HepG2 (cell line): ENCODE results near the gene NELL1. TPM values are rescaled to one million over a fixed set of nuclear protein-coding genes. Genes with fewer than 3 reads are reported as not detected.
A peak's percentile ranks its signal among the peaks of the same experiment; 100 is the strongest.

Experiments
- ATAC-seq: fragments of 200-7000 bp; cut with Tn5 transposase; 3 replicates; pipeline ENCODE4 v1.9.1; 2020; ENCODE audit warnings: mild to moderate bottlenecking, moderate library complexity
- BruUV-seq: library from RNA; stranded (reverse); fragments of 400-500 nt; replicated peaks from 2 replicates; lab custom pipeline; 2021; lab: Mats Ljungman, UMichigan
- CTCF ChIA-PET: fragments of 300-600 bp; formaldehyde crosslinking; extraction: SDS; loops from one replicate; lab custom pipeline; 2021; ENCODE audit warnings: low total read pairs, inconsistent platforms, low intra/inter-chr PET ratio; lab: Yijun Ruan, JAX
- POLR2A ChIA-PET: fragments of 350-600 bp; sonication (Branson Sonifier 250); formaldehyde crosslinking; loops from one replicate; lab custom pipeline; 2020; ENCODE audit warnings: antibody characterized with exemption, inconsistent platforms; lab: Yijun Ruan, JAX
- DNase-seq: peaks from one replicate; pipeline ENCODE4 v3.0.0-alpha.2; 2015; ENCODE audit warnings: low spot score
- FAIRE-seq: peaks from 3 replicates; lab custom pipeline; 2011; peaks lifted over from hg19 to GRCh38; lab: Jason Lieb, UNC
- H2AFZ ChIP-seq: one replicate; pipeline ENCODE4 v1.6.1; 2011; ENCODE audit warnings: low read length, inconsistent platforms
- H3K27ac ChIP-seq: fragments of 300-600 bp; 3 replicates; pipeline ENCODE4 v1.8.0; 2011; ENCODE audit warnings: mixed run types, mild to moderate bottlenecking, mixed read lengths, low read length, inconsistent platforms; ENCODE audit not compliant: insufficient read depth; ENCODE audit errors: extremely low read length
- H3K27me3 ChIP-seq, 2 experiments: fragments of 200-600 bp in 1 of 2; 2 replicates in 1 of 2; 3 replicates in 1 of 2; pipeline versions ENCODE4 v1.6.0 to v1.8.0; 2011; ENCODE audit warnings: low read length in 2 of 2, mild to moderate bottlenecking in 2 of 2, moderate library complexity in 2 of 2, inconsistent platforms in 1 of 2; ENCODE audit not compliant: insufficient read depth in 2 of 2, control insufficient read depth in 1 of 2
- H3K36me3 ChIP-seq, 2 experiments: fragments of 200-600 bp in 1 of 2; replicated peaks in 1 of 2; 2 replicates in 1 of 2; 3 replicates in 1 of 2; pipeline versions ENCODE4 v1.5.1 to v1.8.0; 2011; ENCODE audit warnings: low read length in 2 of 2, inconsistent platforms in 1 of 2; ENCODE audit not compliant: insufficient read depth in 2 of 2, control insufficient read depth in 1 of 2
- H3K4me1 ChIP-seq: 2 replicates; pipeline ENCODE4 v1.5.1; 2012; ENCODE audit warnings: low read length, inconsistent platforms; ENCODE audit not compliant: insufficient read depth
- H3K4me2 ChIP-seq: 2 replicates; pipeline ENCODE4 v1.6.0; 2011; ENCODE audit warnings: low read depth, low read length, inconsistent platforms
- H3K4me3 ChIP-seq, 3 experiments: fragments of 200-600 bp in 1 of 3; sonication (generic), shearing (Covaris generic) in 1 of 3; replicated peaks in 1 of 3; 2 replicates each; pipeline ENCODE4 v1.5.1; 2011 to 2016; ENCODE audit warnings: low read length in 3 of 3, inconsistent platforms in 2 of 3, low read depth in 2 of 3, mild to moderate bottlenecking in 2 of 3, control low read depth in 1 of 3, mixed read lengths in 1 of 3; ENCODE audit not compliant: insufficient read depth in 1 of 3
- H3K79me2 ChIP-seq: one replicate; pipeline ENCODE4 v1.6.1; 2011; ENCODE audit warnings: low read length, inconsistent platforms; ENCODE audit not compliant: insufficient read depth
- H3K9ac ChIP-seq: 2 replicates; pipeline ENCODE4 v1.6.0; 2011; ENCODE audit warnings: mild to moderate bottlenecking, low read depth, low read length, inconsistent platforms; ENCODE audit not compliant: insufficient read depth
- H3K9me3 ChIP-seq: 2 replicates; pipeline ENCODE4 v1.5.1; 2012; ENCODE audit warnings: mild to moderate bottlenecking, low read length
- H4K20me1 ChIP-seq: 2 replicates; pipeline ENCODE4 v1.6.0; 2011; ENCODE audit warnings: inconsistent platforms, mild to moderate bottlenecking, low read length, moderate library complexity; ENCODE audit not compliant: insufficient read depth
- KDM2A ChIP-seq: sonication (generic); formaldehyde crosslinking; IDR thresholded peaks from 2 replicates; pipeline ENCODE4 v1.4.0; 2020; ENCODE audit warnings: low read depth, missing genetic modification reagents, borderline replicate concordance
- KLF15 ChIP-seq: sonication (generic); formaldehyde crosslinking; IDR thresholded peaks from 2 replicates; pipeline ENCODE4 v1.8.1; 2023; ENCODE audit warnings: borderline replicate concordance, mild to moderate bottlenecking, inconsistent platforms, missing genetic modification reagents, mixed read lengths
- MTERF4 ChIP-seq: sonication (generic); formaldehyde crosslinking; IDR thresholded peaks from 2 replicates; pipeline ENCODE4 v1.8.0; 2023; ENCODE audit warnings: mild to moderate bottlenecking, missing genetic modification reagents
- NFE2L2 ChIP-seq: fragments of 150-350 bp; IDR thresholded peaks from 2 replicates; pipeline ENCODE4 v1.6.1; 2014; ENCODE audit warnings: low read length
- NR2F6 ChIP-seq, 2 experiments: IDR thresholded peaks; 2 replicates each; pipeline ENCODE4 v1.6.1; 2016; ENCODE audit warnings: antibody characterized with exemption in 1 of 2, mild to moderate bottlenecking in 1 of 2
- NRL ChIP-seq: sonication (generic); formaldehyde crosslinking; IDR thresholded peaks from 2 replicates; pipeline ENCODE4 v1.5.0; 2020; ENCODE audit warnings: missing genetic modification reagents, mild to moderate bottlenecking, moderate library complexity, borderline replicate concordance
- ONECUT2 ChIP-seq: sonication (generic); formaldehyde crosslinking; IDR thresholded peaks from 2 replicates; pipeline ENCODE4 v1.4.0; 2020; ENCODE audit warnings: missing genetic modification reagents
- ZNF24 ChIP-seq: fragments of 450-650 bp; IDR thresholded peaks from 2 replicates; pipeline ENCODE4 v1.6.1; 2017; ENCODE audit warnings: antibody characterized with exemption, mild to moderate bottlenecking
- ZNF280B ChIP-seq: sonication (generic); formaldehyde crosslinking; IDR thresholded peaks from 2 replicates; pipeline ENCODE4 v1.5.0; 2020; ENCODE audit warnings: missing genetic modification reagents, mild to moderate bottlenecking, borderline replicate concordance
- ZNF280D ChIP-seq: sonication (generic); formaldehyde crosslinking; IDR thresholded peaks from 2 replicates; pipeline ENCODE4 v1.5.1; 2020; ENCODE audit warnings: mild to moderate bottlenecking, missing genetic modification reagents
- ZNF446 ChIP-seq: sonication (generic); formaldehyde crosslinking; IDR thresholded peaks from 2 replicates; pipeline ENCODE4 v1.5.0; 2020; ENCODE audit warnings: mild to moderate bottlenecking, missing genetic modification reagents
- ZNF891 ChIP-seq: sonication (generic); formaldehyde crosslinking; IDR thresholded peaks from 2 replicates; pipeline ENCODE4 v1.5.0; 2020; ENCODE audit warnings: mild to moderate bottlenecking, missing genetic modification reagents
- ZSCAN9 ChIP-seq: IDR thresholded peaks from 2 replicates; pipeline ENCODE4 v1.6.1; 2016; ENCODE audit warnings: borderline replicate concordance
- WGBS: methylation state at CpG from one replicate; pipeline ENCODE4 v1.1.6; 2017; ENCODE audit warnings: low lambda C conversion rate; 5-methylcytosine and 5-hydroxymethylcytosine counted together
- in situ Hi-C: cut with HindIII; loops from 2 replicates; pipeline ENCODE4 v1.10.0; 2017; ENCODE audit warnings: low pct_unique_long_range_greater_than_20kb; ENCODE audit not compliant: extremely low pct_ligation_motif_present
- intact Hi-C: fragments of 100-400 bp; cut with micrococcal nuclease; formaldehyde crosslinking; loops from one replicate; pipeline ENCODE4 v1.10.0; 2022; ENCODE audit not compliant: unreplicated experiment
- polyA plus RNA-seq, 8 experiments: library from polyadenylated mRNA; depleted of rRNA in 3 of 8; stranded (reverse) in 7 of 8; unstranded in 1 of 8; fragments of >200 nt; fragmentation: Illumina TruSeq in 4 of 8; extraction: Trizol in 4 of 8; gene quantifications; 2 replicates each; pipeline versions ENCODE4 v1.2.1 to v1.2.3, GENCODE V29; 2011 to 2016; ENCODE audit warnings: low read depth in 4 of 8, missing spikeins in 1 of 8, mixed read lengths in 1 of 8; ENCODE audit not compliant: insufficient read depth in 1 of 8
- total RNA-seq, 5 experiments: library from RNA; depleted of rRNA; stranded (reverse); fragments of >200 nt; fragmentation: Illumina TruSeq; extraction: Trizol; gene quantifications; 2 replicates each; pipeline ENCODE4 v1.2.3, GENCODE V29; 2016; ENCODE audit warnings: low read depth in 1 of 5

The NELL1 gene
- total and polyA plus RNA-seq, 2 of the 13 experiments (the other 11 are each of a cell fraction or from before 2014, with no cell fraction given), result not detected

GRCh38 chr11:21446939-21447590, 777.7 kb downstream of the NELL1 start:
- BruUV-seq, result no TSS peak
- H3K27me3 ChIP-seq, result no peaks in the 10 kb centered on the region
- WGBS, result 0% methylated on average over 2 of the region's 2 CpGs
- TF ChIP-seq ONECUT2 (CRISPR knock-in tag) (no peak), ZNF446 (CRISPR knock-in tag) (no peak), NFE2L2 (peak; percentile 45; the same call in 1 of the 2 replicates), KLF15 (CRISPR knock-in tag) (no peak), NRL (CRISPR knock-in tag) (no peak), KDM2A (CRISPR knock-in tag) (no peak), MTERF4 (CRISPR knock-in tag) (no peak)
- TF ChIP-seq, all 625 proteins: peak for 1
- no peak for DNase-seq
- Histone ChIP-seq H3K4me2 (no peak overlapping the region), H3K9me3 (no peaks in the 10 kb centered on the region), H2AFZ (no peak overlapping the region), H3K4me3 (no peak overlapping the region), H3K36me3 (no peaks in the 10 kb centered on the region), H4K20me1 (no peaks in the 10 kb centered on the region), H3K4me1 (no peaks in the 10 kb centered on the region), H3K9ac (no peak overlapping the region), H3K27ac (no peak overlapping the region), H3K79me2 (no peaks in the 10 kb centered on the region)
- ATAC-seq, result no peak
- in situ Hi-C loops (no loop called here), intact Hi-C loops (no loop called here)
- ChIA-PET POLR2A (no interaction called here), CTCF (no interaction called here)
- FAIRE-seq, result no peak

- Histone ChIP-seq H2AFZ (no peak overlapping the region), H3K36me3 (no peaks in the 10 kb centered on the region), H3K9me3 (no peaks in the 10 kb centered on the region), H3K79me2 (no peaks in the 10 kb centered on the region), H4K20me1 (no peaks in the 10 kb centered on the region), H3K27me3 (no peaks in the 10 kb centered on the region), H3K4me2 (no peak overlapping the region), H3K27ac (no peak overlapping the region), H3K4me1 (no peaks in the 10 kb centered on the region), H3K9ac (no peak overlapping the region), H3K4me3 (no peak overlapping the region)
- CTCF ChIA-PET, result no interaction called here
- in situ Hi-C loops, result no loop called here
- POLR2A ChIA-PET, result no interaction called here
- WGBS, result 0% methylated on average over 3 of the region's 3 CpGs
- ATAC-seq, result no peak
- BruUV-seq, result no TSS peak
- FAIRE-seq, result no peak
- intact Hi-C loops, result no loop called here
- no peak for DNase-seq
- no peak for TF ChIP-seq ZNF280D (CRISPR knock-in tag)
- TF ChIP-seq ZNF24, result no peak
- no peak for TF ChIP-seq ZNF280B (CRISPR knock-in tag)
- no peak for TF ChIP-seq NR2F6 (IDR thresholded peaks at IDR 0.05)
- TF ChIP-seq NR2F6 (CRISPR knock-in tag; IDR thresholded peaks at IDR 0.05), result no peak
- no peak for TF ChIP-seq ZSCAN9 (CRISPR knock-in tag)
- TF ChIP-seq ZNF891 (CRISPR knock-in tag), result no peak
Measured at GRCh38 chr11:21447871-21448270, 778.5 kb downstream of the NELL1 start.
